ENCODE results near the gene ENTHD1.
"Not testable (repeated sequence)": the region's sequence is repeated elsewhere in the genome, so short reads cannot be mapped to it uniquely, and the experiment has no call there.

ENTHD1 gene

DNA sequence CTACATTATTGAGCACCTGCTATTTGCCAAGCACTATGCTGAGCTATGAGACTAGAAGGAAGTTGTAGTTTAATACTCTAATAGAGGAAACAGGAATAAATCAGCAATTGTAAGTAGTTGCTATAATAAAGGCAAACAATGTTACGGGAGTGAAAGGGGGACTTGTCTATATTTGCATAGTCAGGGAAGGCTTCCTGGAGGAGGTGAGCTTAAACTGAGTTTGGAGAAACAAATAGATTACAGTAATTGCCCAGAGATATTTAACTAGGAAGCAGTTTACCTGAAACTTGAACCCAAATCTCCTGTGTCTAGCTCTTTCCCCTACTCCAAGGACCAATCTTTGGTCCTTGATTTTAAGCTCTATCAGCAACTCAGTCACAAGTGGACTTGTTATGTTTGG lies 2.1 kb upstream of the ENTHD1 start:
- H3K9me3 ChIP-seq (ENCODE audit: low read length): no peaks in the 10 kb centered on the region
- no peak overlapping the region for H3K27ac ChIP-seq (ENCODE audit: low read depth, low read length)
- H3K27me3 ChIP-seq (ENCODE audit: control insufficient read depth in 1 of 2, insufficient read depth in 2 of 2, low read length in 2 of 2): no peaks in the 10 kb centered on the region
- no peak overlapping the region for H3K9ac ChIP-seq (ENCODE audit: low read length)
- H3K4me3 ChIP-seq (ENCODE audit: low read depth in 1 of 2, low read length in 2 of 2): no peak overlapping the region
- H3K36me3 ChIP-seq (ENCODE audit: insufficient read depth, low read length): no peaks in the 10 kb centered on the region
- no peaks in the 10 kb centered on the region for H3K4me1 ChIP-seq (ENCODE audit: insufficient read depth, low read length)

- Histone ChIP-seq H3K9ac (ENCODE audit: low read length) (no peak overlapping the region), H3K4me1 (ENCODE audit: insufficient read depth, low read length) (no peaks in the 10 kb centered on the region)
These were observed 1.1 kb upstream of the ENTHD1 start for GRCh38 chr22:39894554-39895092.

DNA sequence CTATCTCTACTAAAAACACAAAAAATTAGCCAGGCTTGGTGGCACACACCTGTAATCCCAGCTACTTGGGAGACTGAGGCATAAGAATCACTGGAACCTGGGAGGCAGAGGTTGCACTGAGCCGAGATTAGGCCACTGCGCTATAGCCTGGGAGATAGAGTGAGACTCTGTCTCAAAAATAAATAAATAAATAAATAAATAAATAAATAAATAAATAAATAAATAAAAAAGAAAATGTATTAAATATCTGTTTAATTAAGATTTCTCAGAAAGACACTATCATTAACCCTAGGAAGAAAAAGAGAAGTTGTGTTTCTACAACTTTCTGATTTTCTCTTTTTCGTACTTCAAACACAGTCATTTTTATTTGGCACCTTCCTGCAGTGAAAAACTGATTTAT lies 3.6 kb downstream of the ENTHD1 start:
- H3K9me3 ChIP-seq (ENCODE audit: low read length); H3K9ac ChIP-seq (ENCODE audit: low read length); H3K4me1 ChIP-seq (ENCODE audit: insufficient read depth, low read length); H3K27ac ChIP-seq (ENCODE audit: low read depth, low read length); H3K4me3 ChIP-seq (ENCODE audit: low read depth in 1 of 2, low read length in 2 of 2); H3K27me3 ChIP-seq (ENCODE audit: control insufficient read depth in 1 of 2, insufficient read depth in 2 of 2, low read length in 2 of 2); H3K36me3 ChIP-seq (ENCODE audit: insufficient read depth, low read length): not testable (repeated sequence)

More at GRCh38 chr22:39894554-39895092, 1.1 kb upstream of the ENTHD1 start:
- Histone ChIP-seq H3K27me3 (ENCODE audit: control insufficient read depth in 1 of 2, insufficient read depth in 2 of 2, low read length in 2 of 2) (no peaks in the 10 kb centered on the region), H3K4me3 (ENCODE audit: low read depth in 1 of 2, low read length in 2 of 2) (no peak overlapping the region), H3K9me3 (ENCODE audit: low read length) (no peaks in the 10 kb centered on the region), H3K36me3 (ENCODE audit: insufficient read depth, low read length) (no peaks in the 10 kb centered on the region), H3K27ac (ENCODE audit: low read depth, low read length) (no peak overlapping the region)

- Histone ChIP-seq H3K36me3 (ENCODE audit: insufficient read depth, low read length) (no peaks in the 10 kb centered on the region), H3K4me1 (ENCODE audit: insufficient read depth, low read length) (no peaks in the 10 kb centered on the region), H3K27me3 (ENCODE audit: control insufficient read depth in 1 of 2, insufficient read depth in 2 of 2, low read length in 2 of 2) (no peaks in the 10 kb centered on the region), H3K9me3 (ENCODE audit: low read length) (no peaks in the 10 kb centered on the region), H3K9ac (ENCODE audit: low read length) (no peak overlapping the region), H3K27ac (ENCODE audit: low read depth, low read length) (no peak overlapping the region), H3K4me3 (ENCODE audit: low read depth in 1 of 2, low read length in 2 of 2) (no peak overlapping the region)
These were observed 10.5 kb downstream of the ENTHD1 start for GRCh38 chr22:39883057-39883456.

DNA sequence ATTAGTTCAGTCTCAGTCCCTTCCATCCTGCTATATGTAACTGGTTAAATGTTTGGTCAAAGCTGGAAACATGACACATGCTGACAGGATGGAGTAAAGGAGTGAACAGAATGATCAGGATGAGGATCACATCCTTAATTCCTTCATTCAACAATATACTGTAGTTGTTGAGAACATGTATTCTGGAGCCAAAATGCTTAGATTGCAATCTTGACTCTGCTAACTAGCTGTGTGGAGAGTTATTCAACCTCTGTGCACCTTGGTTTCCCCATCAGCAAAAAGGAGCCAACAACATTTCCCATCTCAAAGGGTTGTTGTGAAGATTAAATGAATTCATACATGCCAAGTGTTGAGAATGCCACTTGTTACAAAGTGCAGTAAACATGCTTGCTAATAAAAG lies 12.8 kb downstream of the ENTHD1 start:
- Histone ChIP-seq H3K27ac (ENCODE audit: low read depth, low read length) (no peak overlapping the region), H3K4me1 (ENCODE audit: insufficient read depth, low read length) (no peaks in the 10 kb centered on the region), H3K36me3 (ENCODE audit: insufficient read depth, low read length) (no peaks in the 10 kb centered on the region), H3K27me3 (ENCODE audit: control insufficient read depth in 1 of 2, insufficient read depth in 2 of 2, low read length in 2 of 2) (no peaks in the 10 kb centered on the region), H3K4me3 (ENCODE audit: low read depth in 1 of 2, low read length in 2 of 2) (no peak overlapping the region), H3K9me3 (ENCODE audit: low read length) (no peaks in the 10 kb centered on the region), H3K9ac (ENCODE audit: low read length) (no peak overlapping the region)

GRCh38 chr22:39877079-39877845 lies 16.3 kb downstream of the ENTHD1 start:
- Histone ChIP-seq H3K4me1 (ENCODE audit: insufficient read depth, low read length) (no peaks in the 10 kb centered on the region), H3K36me3 (ENCODE audit: insufficient read depth, low read length) (no peaks in the 10 kb centered on the region), H3K9ac (ENCODE audit: low read length) (no peak overlapping the region), H3K27ac (ENCODE audit: low read depth, low read length) (no peak overlapping the region), H3K4me3 (ENCODE audit: low read depth in 1 of 2, low read length in 2 of 2) (no peak overlapping the region), H3K27me3 (ENCODE audit: control insufficient read depth in 1 of 2, insufficient read depth in 2 of 2, low read length in 2 of 2) (no peaks in the 10 kb centered on the region), H3K9me3 (ENCODE audit: low read length) (no peaks in the 10 kb centered on the region)

DNA sequence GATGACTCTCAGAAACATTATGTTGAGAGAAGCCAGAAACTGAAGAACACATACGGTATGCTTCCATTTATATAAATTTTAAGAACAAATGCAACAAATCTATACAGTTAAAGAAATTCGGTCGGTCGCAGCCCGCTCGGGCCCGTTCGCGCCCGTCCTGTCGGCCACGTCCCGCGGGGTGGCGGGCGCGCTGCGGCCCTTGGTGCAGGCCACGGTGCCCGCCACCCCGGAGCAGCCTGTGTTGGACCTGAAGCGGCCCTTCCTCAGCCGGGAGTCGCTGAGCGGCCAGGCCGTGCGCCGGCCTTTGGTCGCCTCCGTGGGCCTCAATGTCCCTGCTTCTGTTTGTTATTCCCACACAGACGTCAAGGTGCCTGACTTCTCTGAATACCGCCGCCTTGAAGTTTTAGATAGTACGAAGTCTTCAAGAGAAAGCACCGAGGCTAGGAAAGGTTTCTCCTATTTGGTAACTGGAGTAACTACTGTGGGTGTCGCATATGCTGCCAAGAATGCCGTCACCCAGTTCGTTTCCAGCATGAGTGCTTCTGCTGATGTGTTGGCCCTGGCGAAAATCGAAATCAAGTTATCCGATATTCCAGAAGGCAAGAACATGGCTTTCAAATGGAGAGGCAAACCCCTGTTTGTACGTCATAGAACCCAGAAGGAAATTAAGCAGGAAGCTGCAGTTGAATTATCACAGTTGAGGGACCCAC lies 18.2 kb downstream of the ENTHD1 start:
- H3K4me1 ChIP-seq (ENCODE audit: insufficient read depth, low read length); H3K36me3 ChIP-seq (ENCODE audit: insufficient read depth, low read length); H3K27ac ChIP-seq (ENCODE audit: low read depth, low read length); H3K9ac ChIP-seq (ENCODE audit: low read length); H3K4me3 ChIP-seq (ENCODE audit: low read depth in 1 of 2, low read length in 2 of 2); H3K9me3 ChIP-seq (ENCODE audit: low read length); H3K27me3 ChIP-seq (ENCODE audit: control insufficient read depth in 1 of 2, insufficient read depth in 2 of 2, low read length in 2 of 2): not testable (repeated sequence)

GRCh38 chr22:39873965-39874364 lies 19.6 kb downstream of the ENTHD1 start:
- no peak overlapping the region for H3K27ac ChIP-seq (ENCODE audit: low read depth, low read length)
- no peak overlapping the region for H3K4me3 ChIP-seq (ENCODE audit: low read depth in 1 of 2, low read length in 2 of 2)
- no peak overlapping the region for H3K9ac ChIP-seq (ENCODE audit: low read length)
- no peaks in the 10 kb centered on the region for H3K9me3 ChIP-seq (ENCODE audit: low read length)
- H3K27me3 ChIP-seq (ENCODE audit: control insufficient read depth in 1 of 2, insufficient read depth in 2 of 2, low read length in 2 of 2): no peaks in the 10 kb centered on the region
- H3K36me3 ChIP-seq (ENCODE audit: insufficient read depth, low read length): no peaks in the 10 kb centered on the region
- no peaks in the 10 kb centered on the region for H3K4me1 ChIP-seq (ENCODE audit: insufficient read depth, low read length)

GRCh38 chr22:39872548-39872947 lies 21.0 kb downstream of the ENTHD1 start:
- H3K27me3 ChIP-seq (ENCODE audit: control insufficient read depth in 1 of 2, insufficient read depth in 2 of 2, low read length in 2 of 2): no peaks in the 10 kb centered on the region
- H3K4me1 ChIP-seq (ENCODE audit: insufficient read depth, low read length): no peaks in the 10 kb centered on the region
- no peaks in the 10 kb centered on the region for H3K9me3 ChIP-seq (ENCODE audit: low read length)
- no peaks in the 10 kb centered on the region for H3K36me3 ChIP-seq (ENCODE audit: insufficient read depth, low read length)
- H3K27ac ChIP-seq (ENCODE audit: low read depth, low read length): no peak overlapping the region
- no peak overlapping the region for H3K9ac ChIP-seq (ENCODE audit: low read length)
- no peak overlapping the region for H3K4me3 ChIP-seq (ENCODE audit: low read depth in 1 of 2, low read length in 2 of 2)

GRCh38 chr22:39871008-39871798 lies 22.4 kb downstream of the ENTHD1 start:
- no peak overlapping the region for H3K9ac ChIP-seq (ENCODE audit: low read length)
- no peaks in the 10 kb centered on the region for H3K36me3 ChIP-seq (ENCODE audit: insufficient read depth, low read length)
- H3K9me3 ChIP-seq (ENCODE audit: low read length): no peaks in the 10 kb centered on the region
- H3K4me3 ChIP-seq (ENCODE audit: low read depth in 1 of 2, low read length in 2 of 2): no peak overlapping the region
- H3K27me3 ChIP-seq (ENCODE audit: control insufficient read depth in 1 of 2, insufficient read depth in 2 of 2, low read length in 2 of 2): no peaks in the 10 kb centered on the region
- H3K4me1 ChIP-seq (ENCODE audit: insufficient read depth, low read length): no peaks in the 10 kb centered on the region
- H3K27ac ChIP-seq (ENCODE audit: low read depth, low read length): no peak overlapping the region

GRCh38 chr22:39869797-39870196 lies 23.8 kb downstream of the ENTHD1 start:
- not testable (repeated sequence) for H3K36me3 ChIP-seq (ENCODE audit: insufficient read depth, low read length); H3K4me1 ChIP-seq (ENCODE audit: insufficient read depth, low read length); H3K27ac ChIP-seq (ENCODE audit: low read depth, low read length); H3K27me3 ChIP-seq (ENCODE audit: control insufficient read depth in 1 of 2, insufficient read depth in 2 of 2, low read length in 2 of 2); H3K9ac ChIP-seq (ENCODE audit: low read length); H3K9me3 ChIP-seq (ENCODE audit: low read length); H3K4me3 ChIP-seq (ENCODE audit: low read depth in 1 of 2, low read length in 2 of 2)
